Thoracic aorta (tissue), 2 donors: ENCODE results near the gene WEE2. TPM values are rescaled to one million over a fixed set of nuclear protein-coding genes. Genes with fewer than 3 reads are reported as not detected.
"Not testable (repeated sequence)": the region's sequence is repeated elsewhere in the genome, so short reads cannot be mapped to it uniquely, and the experiment has no call there.

Source experiments
- ATAC-seq: fragments of 150-250 bp; one replicate; pipeline ENCODE4 v1.8.0; 2017; ENCODE audit warnings: low read depth; ENCODE audit not compliant: insufficient number of reproducible peaks, low FRiP score
- DNase-seq: peaks from one replicate; pipeline ENCODE4 v3.0.0-alpha.2; 2020; ENCODE audit warnings: low spot score
- H3K27ac ChIP-seq, 2 donors: fragments of 200-600 bp; sonication (generic); 1 replicate in 1 of 2; 2 replicates in 1 of 2; pipeline ENCODE4 v1.5.1; 2016; ENCODE audit warnings: mild to moderate bottlenecking in 2 of 2, moderate library complexity in 2 of 2
- H3K27me3 ChIP-seq: fragments of 200-600 bp; sonication (generic); replicated peaks from 2 replicates; pipeline ENCODE4 v1.6.0; 2016; ENCODE audit warnings: mild to moderate bottlenecking; ENCODE audit not compliant: insufficient read depth
- H3K36me3 ChIP-seq: fragments of 200-600 bp; sonication (generic); one replicate; pipeline ENCODE4 v1.5.1; 2016
- H3K4me1 ChIP-seq, 2 donors: fragments of 200-600 bp; sonication (generic); 1 replicate in 1 of 2; 2 replicates in 1 of 2; pipeline versions ENCODE4 v1.5.1 to v1.6.0; 2016; ENCODE audit warnings: low read depth in 2 of 2, mild to moderate bottlenecking in 1 of 2; ENCODE audit not compliant: control insufficient read depth in 1 of 2
- H3K4me3 ChIP-seq: fragments of 200-600 bp; sonication (generic); 2 replicates; pipeline ENCODE4 v1.5.1; 2016; ENCODE audit warnings: mild to moderate bottlenecking
- H3K9me3 ChIP-seq: fragments of 200-600 bp; sonication (generic); 2 replicates; pipeline ENCODE4 v1.5.1; 2016
- CTCF ChIP-seq: fragments of 200-600 bp; sonication (generic); IDR thresholded peaks from one replicate; pipeline ENCODE4 v1.5.1; 2019; ENCODE audit warnings: antibody characterized with exemption
- total RNA-seq, 2 donors: library from RNA; depleted of rRNA; stranded (reverse); fragments of >200 nt; gene quantifications; one replicate each; pipeline versions ENCODE4 v1.1.0 to v1.2.3, GENCODE V29; 2016

The WEE2 gene
- total RNA-seq, 2 donors from 2014 or later: not detected

DNA sequence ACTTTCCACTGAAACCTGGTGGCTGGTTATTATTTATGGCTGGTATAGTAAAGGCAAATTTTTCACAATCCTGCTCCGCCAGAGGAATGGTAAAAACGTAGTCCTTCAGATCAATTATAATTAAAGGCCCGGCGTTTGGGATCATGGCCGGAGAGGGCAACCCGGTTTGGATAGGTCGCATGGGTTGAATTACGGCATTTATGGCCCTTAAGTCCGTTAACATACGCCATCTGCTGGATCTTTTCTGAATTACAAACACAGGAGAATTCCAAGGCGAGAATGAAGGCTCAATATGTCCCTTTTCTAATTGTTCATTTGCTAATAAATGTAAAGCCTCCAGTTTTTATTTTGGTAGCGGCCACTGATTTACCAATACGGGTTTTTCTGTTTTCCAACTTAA is 44.5 kb downstream of the WEE2 start:
- Histone ChIP-seq H3K4me1 (no peaks in the 10 kb centered on the region), H3K27ac (no peak overlapping the region), H3K4me3 (no peak overlapping the region), H3K36me3 (peaks cover 48% of the 10 kb centered on the region), H3K27me3 (no peaks in the 10 kb centered on the region), H3K9me3 (peaks cover 23% of the 10 kb centered on the region)
- ATAC-seq: no peak
- TF ChIP-seq CTCF: no peak
- DNase-seq: no peak

DNA sequence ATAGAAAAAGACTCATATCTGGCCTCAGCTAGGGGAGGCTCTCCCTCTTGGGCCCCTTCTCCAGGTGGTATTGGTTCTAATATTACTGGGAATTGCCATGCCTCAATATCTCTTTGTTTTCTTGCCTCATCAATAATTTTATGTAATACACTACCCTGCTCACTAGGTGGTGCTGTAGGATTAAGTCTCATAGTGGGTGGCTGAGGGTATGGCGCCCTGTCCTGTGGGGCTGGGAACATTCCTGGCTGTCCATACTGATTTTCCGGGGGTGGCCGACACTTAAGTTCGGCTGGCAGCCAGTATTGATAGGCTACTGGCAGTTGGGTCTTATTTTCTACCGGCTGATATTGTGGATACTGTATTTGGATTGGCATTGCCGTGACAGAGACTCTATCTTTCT is 46.8 kb downstream of the WEE2 start:
- DNase-seq: no peak
- TF ChIP-seq CTCF: peak; percentile 29

GRCh38 chr7:141763797-141764196 is 55.6 kb downstream of the WEE2 start, which contains the start of gene TAS2R3:
TSS of gene TAS2R3 (plus strand) at chr7:141764097. CDS start at chr7:141764159, 62 bp downstream.
- H3K36me3 ChIP-seq: peaks cover 12% of the 10 kb centered on the region
- no peaks in the 10 kb centered on the region for H3K4me1 ChIP-seq
- ATAC-seq (no peak), DNase-seq (no peak)
- no peak within 1 kb of the TSS for H3K4me3 ChIP-seq
- no peak within 1 kb of the TSS for H3K27ac ChIP-seq
- H3K9me3 ChIP-seq: no peaks in the 10 kb centered on the region
- no peak for TF ChIP-seq CTCF
- no peaks in the 10 kb centered on the region for H3K27me3 ChIP-seq

More for the DNA sequence above, 46.8 kb downstream of the WEE2 start:
- Histone ChIP-seq H3K4me1 (no peaks in the 10 kb centered on the region), H3K4me3 (no peak overlapping the region), H3K27me3 (no peaks in the 10 kb centered on the region), H3K9me3 (peaks cover 23% of the 10 kb centered on the region), H3K36me3 (peaks cover 45% of the 10 kb centered on the region), H3K27ac (no peak overlapping the region)
- no peak for ATAC-seq

DNA sequence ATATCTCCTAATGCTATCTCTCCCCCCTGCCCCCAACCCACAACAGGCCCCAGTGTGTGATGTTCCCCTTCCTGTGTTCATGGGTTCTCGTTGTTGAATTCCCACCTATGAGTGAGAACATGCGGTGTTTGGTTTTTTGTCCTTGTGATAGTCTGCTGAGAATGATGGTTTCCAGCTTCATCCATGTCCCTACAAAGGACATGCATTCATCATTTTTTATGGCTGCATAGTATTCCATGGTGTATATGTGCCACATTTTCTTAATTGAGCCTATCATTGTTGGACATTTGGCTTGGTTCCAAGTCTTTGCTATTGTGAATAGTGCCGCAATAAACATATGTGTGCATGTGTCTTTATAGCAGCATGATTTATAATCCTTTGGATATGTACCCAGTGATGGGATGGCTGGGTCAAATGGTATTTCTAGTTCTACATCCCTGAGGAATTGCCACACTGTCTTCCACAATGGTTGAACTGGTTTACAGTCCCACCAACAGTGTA is 62.0 kb downstream of the WEE2 start:
- H3K27me3 ChIP-seq, H3K4me1 ChIP-seq, H3K9me3 ChIP-seq, H3K36me3 ChIP-seq, DNase-seq, H3K27ac ChIP-seq, H3K4me3 ChIP-seq, ATAC-seq: not testable (repeated sequence)

- no peak for TF ChIP-seq CTCF
- no peak for ATAC-seq
- Histone ChIP-seq H3K27me3 (no peaks in the 10 kb centered on the region), H3K4me1 (no peaks in the 10 kb centered on the region), H3K4me3 (no peak within 1 kb of the TSS), H3K27ac (no peak within 1 kb of the TSS), H3K36me3 (peaks cover 3% of the 10 kb centered on the region), H3K9me3 (no peaks in the 10 kb centered on the region)
- no peak for DNase-seq
These were observed 68.2 kb downstream of the WEE2 start, which contains the start of gene TAS2R4 for GRCh38 chr7:141776374-141776773. TSS of gene TAS2R4 (plus strand) at chr7:141776674. CDS start at chr7:141778489, 1,815 bp downstream.

Other genes starting within 250 kb of the WEE2 start
- 10 to 100 TPM; 27.8 to 28.3 TPM for gene AGK, start 156.9 kb upstream of the WEE2 start, total RNA-seq
- 10 to 100 TPM; 29.0 to 37.8 TPM for gene DENND11, start 6.2 kb upstream of the WEE2 start, total RNA-seq
- gene SSBP1, start 30.0 kb downstream of the WEE2 start, total RNA-seq: 100 to 1,000 TPM in 1 of 2 donors, 10 to 100 TPM in 1; 50.8 to 157 TPM
- under 1 TPM in 1 of 2 donors, not detected in 1; 0.41 TPM for gene TAS2R3, start 55.7 kb downstream of the WEE2 start, total RNA-seq
- 1 to 10 TPM in 1 of 2 donors, under 1 TPM in 1; 0.81 to 3.5 TPM for gene TAS2R4, start 68.3 kb downstream of the WEE2 start, total RNA-seq
- 1 to 10 TPM; 2.2 to 4.4 TPM for gene TAS2R5, start 81.9 kb downstream of the WEE2 start, total RNA-seq
- gene PRSS37, start 133.1 kb downstream of the WEE2 start, total RNA-seq: not detected
- not detected for gene OR9A4, start 208.0 kb downstream of the WEE2 start, total RNA-seq
- 1 to 10 TPM; 3.0 to 3.7 TPM for gene CLEC5A, start 238.6 kb downstream of the WEE2 start, total RNA-seq